DMS79 treated with DMSO at 0.1 percent for 48 hours (cell line): ENCODE results near the gene KRT80.
"Not testable (repeated sequence)": the region's sequence is repeated elsewhere in the genome, so short reads cannot be mapped to it uniquely, and the experiment has no call there.

Experiments used
- DNase-seq: peaks from one replicate; lab custom pipeline; 2025; lab: John Stamatoyannopoulos, UW

KRT80 gene

GRCh38 chr12:52191841-52192791 lies at the start of gene KRT80:
TSS of gene KRT80 (minus strand) at chr12:52192014. CDS start at chr12:52191902, 112 bp downstream.
- peak; percentile 77 for DNase-seq

DNA sequence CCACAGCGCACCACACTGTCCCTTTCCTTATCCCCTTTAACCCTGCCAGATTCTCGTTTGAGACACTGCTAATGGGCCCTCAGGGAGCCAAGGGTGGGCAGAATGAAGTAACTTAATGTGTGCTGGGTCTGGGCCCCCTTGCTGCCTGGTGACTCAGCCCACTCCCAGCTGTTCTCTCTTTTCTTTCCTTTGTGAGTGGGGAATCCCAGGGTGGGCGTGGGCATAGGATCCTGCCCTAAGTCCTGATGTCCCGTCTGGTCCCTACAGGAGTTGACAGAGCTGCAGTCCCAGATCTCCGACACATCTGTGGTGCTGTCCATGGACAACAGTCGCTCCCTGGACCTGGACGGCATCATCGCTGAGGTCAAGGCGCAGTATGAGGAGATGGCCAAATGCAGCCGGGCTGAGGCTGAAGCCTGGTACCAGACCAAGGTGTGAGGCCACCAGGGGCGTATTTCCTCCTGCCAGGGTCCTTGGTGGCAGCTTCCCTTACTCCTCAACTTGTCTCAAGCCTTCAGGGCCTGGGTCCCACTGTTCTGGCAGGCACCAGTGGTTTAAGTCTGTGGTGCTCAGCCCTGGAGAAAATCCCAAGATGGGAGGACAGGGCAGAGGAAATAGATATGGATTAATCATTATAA lies 49.5 kb upstream of the KRT80 start:
- no peak for DNase-seq

DNA sequence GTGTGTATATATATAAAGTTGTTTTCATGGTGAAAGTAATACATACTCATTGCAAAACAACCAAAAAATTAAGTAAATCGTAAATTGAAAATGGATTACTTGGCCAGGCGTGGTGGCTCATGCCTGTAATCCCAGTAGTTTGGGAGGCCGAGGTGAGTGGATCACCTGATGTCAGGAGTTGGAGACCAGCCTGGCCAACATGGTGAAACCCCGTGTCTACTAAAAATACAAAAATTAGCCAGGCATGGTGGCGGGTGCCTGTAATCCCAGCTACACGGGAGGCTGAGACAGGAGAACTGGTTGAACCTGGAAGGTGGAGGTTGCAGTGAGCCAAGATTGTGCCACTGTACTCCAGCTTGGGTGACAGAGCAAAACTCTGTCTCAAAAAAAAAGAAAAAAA lies 48.4 kb upstream of the KRT80 start:
- not testable (repeated sequence) for DNase-seq

DNA sequence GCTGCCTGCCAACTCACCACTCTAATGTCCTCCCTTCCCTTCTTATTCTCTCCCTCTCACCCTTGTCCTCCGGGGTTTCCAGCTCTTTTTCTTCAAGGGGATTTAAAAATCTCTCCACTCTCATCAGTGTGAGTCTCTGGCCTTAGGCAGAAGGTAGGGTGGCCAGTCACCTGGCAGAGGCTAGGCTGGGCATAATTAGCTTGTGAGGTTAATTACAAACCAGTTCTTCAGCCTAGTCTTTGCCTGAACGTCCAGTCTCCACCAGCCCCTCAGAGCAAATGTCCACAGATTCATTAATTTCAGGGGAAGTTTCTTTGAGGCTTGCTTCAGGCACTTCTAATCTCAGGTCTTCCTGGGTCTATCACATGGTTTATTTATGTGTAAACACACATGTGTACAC lies 48.0 kb upstream of the KRT80 start:
- no peak for DNase-seq

DNA sequence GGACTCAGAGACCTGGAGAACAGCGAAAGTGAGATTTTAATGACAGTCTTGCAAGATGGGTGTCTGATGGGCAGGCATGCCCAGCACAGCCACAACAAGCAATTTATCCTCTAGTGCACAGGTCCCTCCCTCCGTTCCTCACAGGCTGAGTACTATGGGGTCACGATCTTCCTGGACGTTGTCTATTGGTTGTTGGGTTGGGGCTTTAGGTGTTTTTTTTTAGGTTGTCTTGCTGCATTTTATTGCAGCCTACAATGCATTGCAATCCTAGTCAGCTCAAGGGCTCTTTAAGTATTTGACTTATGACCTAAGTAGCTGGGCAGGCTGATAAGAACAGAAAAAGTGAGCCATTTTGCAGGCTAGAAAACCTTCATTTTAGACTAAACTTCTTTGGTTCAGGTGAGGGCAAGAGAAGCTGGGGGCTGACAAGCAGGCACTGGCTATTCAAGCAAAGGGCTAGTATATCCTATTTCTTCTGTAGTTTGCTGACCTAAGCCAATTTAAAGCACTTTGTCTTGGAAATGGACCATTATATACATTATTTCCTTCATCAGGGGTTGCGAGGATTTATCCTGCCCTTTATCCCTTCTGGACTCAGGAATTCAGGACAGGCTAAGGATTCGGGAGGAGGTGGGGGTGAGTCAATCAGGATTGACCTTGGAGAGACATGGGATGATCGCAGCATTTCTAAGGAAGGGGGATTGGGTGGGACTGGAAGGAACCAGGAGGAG lies 47.3 kb upstream of the KRT80 start:
- DNase-seq = no peak

- DNase-seq = no peak
Measured at GRCh38 chr12:52238207-52238840, 46.5 kb upstream of the KRT80 start.

- no peak for DNase-seq
Measured at GRCh38 chr12:52236386-52237050, 44.7 kb upstream of the KRT80 start.

GRCh38 chr12:52235822-52236361 lies 44.1 kb upstream of the KRT80 start:
- no peak for DNase-seq

DNA sequence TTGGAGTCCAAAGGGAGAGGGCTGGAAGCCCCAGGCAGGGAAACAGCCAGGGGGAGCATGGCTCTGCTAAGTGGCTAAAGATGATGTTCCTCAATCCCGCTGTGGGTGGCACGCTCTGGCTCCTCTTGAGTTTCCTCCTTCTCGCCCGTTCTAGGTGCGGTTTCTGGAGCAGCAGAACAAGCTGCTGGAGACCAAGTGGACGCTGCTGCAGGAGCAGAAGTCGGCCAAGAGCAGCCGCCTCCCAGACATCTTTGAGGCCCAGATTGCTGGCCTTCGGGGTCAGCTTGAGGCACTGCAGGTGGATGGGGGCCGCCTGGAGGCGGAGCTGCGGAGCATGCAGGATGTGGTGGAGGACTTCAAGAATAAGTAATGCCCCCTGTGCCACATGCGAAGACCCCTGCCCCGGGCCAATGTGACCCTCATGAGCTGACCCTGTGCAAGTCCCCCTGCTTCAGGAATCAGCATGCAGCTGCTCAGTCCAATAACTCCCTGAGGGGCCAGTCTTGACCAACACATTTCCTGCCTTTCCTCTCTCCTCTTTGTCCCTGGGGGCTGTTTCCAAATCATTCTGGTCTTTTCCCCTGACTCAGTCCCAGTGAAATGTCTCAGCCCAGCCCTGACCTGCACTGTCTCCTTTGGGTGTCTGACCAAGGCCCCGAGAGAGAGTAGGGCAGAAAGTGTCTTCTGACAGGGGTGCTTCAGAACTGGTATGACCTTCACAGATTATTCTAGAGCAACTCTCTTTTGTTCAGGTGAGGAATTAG lies 43.4 kb upstream of the KRT80 start:
- DNase-seq = no peak

DNA sequence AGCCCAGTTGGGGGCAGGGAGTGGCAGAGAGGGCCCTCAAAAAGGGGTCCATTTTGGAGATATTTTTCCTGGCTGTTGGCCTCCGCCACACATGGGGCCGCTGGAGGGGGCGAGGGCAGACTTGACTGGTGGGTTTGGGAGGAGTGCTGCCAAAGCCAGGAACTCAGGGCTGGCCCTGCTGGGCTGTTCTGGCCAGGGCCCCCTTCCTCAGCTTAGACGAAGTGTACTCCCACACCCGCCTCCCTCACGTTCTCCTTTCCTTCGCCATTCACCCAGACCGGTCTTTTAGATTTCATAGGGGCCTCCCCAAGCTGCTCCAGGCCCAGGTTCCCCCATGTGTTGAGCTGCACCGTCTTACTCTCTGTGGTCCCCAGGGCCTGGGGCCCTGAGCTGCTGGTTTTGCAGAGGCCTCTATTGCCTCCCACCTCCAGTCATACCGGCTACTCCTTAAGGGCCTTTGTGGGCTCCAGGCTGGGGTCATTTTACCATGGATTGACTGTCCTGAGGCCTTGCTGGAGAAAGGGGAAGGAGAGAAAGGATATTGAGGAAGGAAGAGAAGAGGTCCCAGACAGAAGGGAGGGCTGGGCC lies 42.5 kb upstream of the KRT80 start:
- no peak for DNase-seq

DNA sequence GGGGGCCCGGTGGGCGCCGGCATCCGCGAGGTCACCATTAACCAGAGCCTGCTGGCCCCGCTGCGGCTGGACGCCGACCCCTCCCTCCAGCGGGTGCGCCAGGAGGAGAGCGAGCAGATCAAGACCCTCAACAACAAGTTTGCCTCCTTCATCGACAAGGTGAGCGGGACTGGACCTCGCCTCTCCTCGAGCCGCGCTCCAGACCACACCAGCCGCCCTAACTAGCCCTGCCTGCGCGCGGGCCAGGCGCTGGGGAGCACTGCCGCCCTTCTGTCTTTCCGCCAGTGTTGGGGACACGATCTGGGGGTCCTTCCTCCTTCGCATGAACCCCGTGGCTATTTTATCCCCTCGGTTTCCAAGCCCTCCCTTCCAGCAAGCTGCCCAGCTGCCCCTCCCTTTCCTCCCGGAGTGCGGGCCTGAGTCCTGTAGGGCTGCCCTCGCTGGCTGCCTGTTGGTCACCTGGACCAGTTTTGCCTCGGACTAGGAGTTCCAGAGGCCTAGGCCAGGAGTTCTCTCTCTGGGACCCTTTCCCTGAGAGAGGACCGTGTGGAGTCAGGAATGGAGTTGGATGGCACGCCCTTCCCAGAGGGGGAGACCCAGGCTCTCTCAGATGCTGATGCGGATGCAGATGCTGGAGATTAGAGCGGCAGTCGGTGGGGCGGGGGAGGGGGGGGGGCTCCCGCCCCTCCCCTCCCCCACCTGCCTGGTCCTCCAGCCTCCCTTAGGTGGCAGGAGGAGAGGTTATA lies 41.8 kb upstream of the KRT80 start:
- DNase-seq = no peak

DNA sequence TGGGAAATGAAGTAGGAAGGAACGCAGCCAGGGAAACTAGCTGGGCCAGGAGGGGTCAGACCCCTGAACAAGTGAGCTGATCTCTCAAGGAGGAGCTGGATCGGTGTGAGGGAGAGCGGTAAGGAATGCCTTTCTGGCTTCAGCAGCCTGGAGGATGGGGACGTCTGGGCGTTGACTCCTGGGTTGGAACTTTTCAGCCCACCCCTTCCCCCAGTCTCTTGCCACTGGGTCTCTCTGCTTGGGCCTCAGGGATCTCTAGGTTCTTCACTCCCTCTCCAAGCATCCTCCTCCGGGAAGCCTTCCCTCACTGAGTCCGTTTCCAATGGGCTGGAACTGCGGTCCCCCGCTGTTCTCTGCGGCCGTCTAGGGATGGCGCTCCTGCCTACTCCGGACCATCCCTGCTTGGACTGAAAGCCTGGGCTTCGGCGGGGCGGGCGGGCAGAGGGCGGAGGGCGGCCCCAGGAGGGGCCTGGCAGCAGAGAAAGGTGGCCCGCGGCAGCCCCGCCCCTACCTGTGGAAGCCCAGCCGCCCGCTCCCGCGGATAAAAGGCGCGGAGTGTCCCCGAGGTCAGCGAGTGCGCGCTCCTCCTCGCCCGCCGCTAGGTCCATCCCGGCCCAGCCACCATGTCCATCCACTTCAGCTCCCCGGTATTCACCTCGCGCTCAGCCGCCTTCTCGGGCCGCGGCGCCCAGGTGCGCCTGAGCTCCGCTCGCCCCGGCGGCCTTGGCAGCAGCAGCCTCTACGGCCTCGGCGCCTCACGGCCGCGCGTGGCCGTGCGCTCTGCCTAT lies 41.1 kb upstream of the KRT80 start, which contains the start of gene KRT7:
Gene KRT7 (plus strand): TSS at position 570 of the 788 bp plus-strand sequence. CDS start 54 bp downstream, at position 624.
- DNase-seq = no peak

DNA sequence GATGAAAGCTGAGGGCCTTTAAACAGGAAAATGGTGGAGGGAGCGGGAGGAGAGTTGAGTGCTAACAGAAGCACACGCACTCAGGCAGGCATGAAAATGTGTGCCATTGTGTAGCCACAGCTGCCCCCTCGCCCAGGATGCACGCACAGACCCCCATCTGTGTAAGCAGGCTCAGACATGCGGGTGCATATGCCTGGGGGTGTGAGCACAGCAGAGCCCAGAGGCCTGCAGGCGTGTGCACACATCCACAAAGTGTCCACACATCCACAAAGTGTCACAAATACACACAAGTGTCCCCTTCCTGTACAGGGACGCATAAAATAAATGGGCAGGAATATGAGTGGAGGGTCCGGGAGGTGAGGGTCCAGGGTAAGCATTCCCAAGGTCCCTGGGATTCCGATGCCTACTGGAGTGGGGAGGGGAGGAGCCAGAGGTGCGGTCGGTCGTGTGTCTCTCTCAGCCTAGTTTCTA lies 40.4 kb upstream of the KRT80 start:
- no peak for DNase-seq

- no peak for DNase-seq
Measured at GRCh38 chr12:52231305-52232202, 39.7 kb upstream of the KRT80 start.

DNA sequence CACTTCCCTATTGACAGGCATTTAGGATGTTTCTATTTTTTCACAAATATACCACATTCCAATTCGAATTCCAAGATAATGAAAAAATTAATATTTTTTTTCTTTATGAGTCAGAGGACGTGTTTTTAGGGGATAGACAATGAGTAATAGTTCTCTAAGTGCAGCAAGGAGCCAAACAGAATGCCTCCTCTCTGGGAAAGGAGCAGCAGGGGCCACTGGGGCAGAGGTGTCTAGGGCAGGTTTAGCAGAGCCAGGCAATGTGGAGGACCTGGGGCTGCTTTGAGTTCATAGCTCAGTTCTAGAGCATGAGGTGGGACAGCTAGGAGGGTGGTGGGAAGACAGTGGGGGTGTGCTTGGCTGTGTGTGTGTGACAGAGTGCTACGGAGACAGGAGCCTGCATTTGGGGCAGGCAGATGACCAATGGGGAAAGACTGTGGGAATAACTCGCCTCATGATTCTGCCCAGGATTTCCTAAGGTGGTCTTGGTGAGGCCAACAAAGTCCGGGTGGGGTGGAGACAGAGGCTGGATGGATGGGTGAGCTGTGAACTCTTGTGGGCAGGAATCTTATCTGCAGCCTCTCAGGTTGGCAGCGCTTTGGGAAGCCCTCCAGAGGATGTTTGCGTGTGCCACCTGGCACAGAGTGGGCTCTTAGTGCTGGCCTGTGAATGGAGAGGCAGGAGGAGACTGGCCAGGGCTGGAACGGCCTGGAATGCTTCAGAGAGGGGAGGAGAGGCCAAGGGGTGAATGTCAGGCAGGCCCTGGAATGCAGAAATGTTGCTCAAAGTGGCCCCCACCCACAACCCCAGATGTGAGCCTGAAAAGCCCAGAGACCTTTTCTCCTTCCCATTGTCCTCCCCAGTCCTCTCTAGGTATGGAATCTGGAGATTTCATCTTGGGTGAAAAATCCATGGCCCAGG lies 38.8 kb upstream of the KRT80 start:
- peak; percentile 14 for DNase-seq

GRCh38 chr12:52229836-52230343 lies 38.1 kb upstream of the KRT80 start:
- DNase-seq = no peak
